ENCODE results near the gene ABCF3. TPM values are rescaled to one million over a fixed set of nuclear protein-coding genes. Genes with fewer than 3 reads are reported as not detected.
"Not testable (repeated sequence)": the region's sequence is repeated elsewhere in the genome, so short reads cannot be mapped to it uniquely, and the experiment has no call there.

Gene ABCF3
- total and polyA plus RNA-seq, 2 donors from 2014 or later: 49.1 to 69.0 TPM

DNA sequence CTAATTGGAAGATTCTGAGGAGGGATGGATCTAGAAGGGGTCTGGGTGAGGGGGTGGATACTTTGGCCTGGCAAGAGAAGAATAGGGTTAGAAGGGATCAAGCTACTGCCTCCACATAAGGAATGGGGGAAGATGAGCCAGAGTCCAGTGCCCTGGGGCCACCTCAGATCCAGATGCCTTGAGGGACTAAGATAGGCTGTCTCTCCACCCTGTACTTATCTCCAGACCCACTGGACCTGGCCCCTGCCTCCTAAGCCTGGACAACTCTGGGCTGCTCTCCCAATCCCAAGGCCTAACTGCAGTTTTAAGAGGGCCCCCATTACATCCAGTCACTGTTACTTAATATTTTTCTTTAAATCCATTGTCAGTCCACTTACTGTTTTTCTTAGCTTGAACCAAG, 28.8 kb upstream of the ABCF3 start:
- peaks cover 0 to 2% (median 0%) of the 10 kb centered on the region in 3 donors for H3K36me3 ChIP-seq (ENCODE audit: control insufficient read depth in 2 of 3, insufficient read depth in 3 of 3, low read length in 3 of 3)
- no peak for DNase-seq
- no peaks in the 10 kb centered on the region for H3K9me3 ChIP-seq (ENCODE audit: control insufficient read depth in 2 of 3, insufficient read depth in 1 of 3, low read length in 3 of 3)
- no peak for TF ChIP-seq CTCF (IDR thresholded peaks at IDR 0.05; ENCODE audit: borderline replicate concordance, extremely low read depth, insufficient read depth)
- peak overlapping the region; percentile 84 to 95 (median 89) for H3K4me3 ChIP-seq (ENCODE audit: low read length in 3 of 3)
- peak overlapping the region in 2 of 3 donors; percentile 89 to 92 for H3K9ac ChIP-seq (ENCODE audit: low read length in 3 of 3)
- FAIRE-seq: no peak
- H3K27me3 ChIP-seq (ENCODE audit: control insufficient read depth, insufficient read depth, low read length): no peaks in the 10 kb centered on the region
- peak overlapping the region in 1 of 2 donors; percentile 79 for H3K27ac ChIP-seq (ENCODE audit: low read depth in 2 of 2, low read length in 2 of 2)
- H3K4me1 ChIP-seq (ENCODE audit: control insufficient read depth in 2 of 3, insufficient read depth in 2 of 3, low read depth in 1 of 3, low read length in 3 of 3): peaks cover 0 to 20% (median 9%) of the 10 kb centered on the region in 3 donors
- intact Hi-C loops (cut with DNase I): no loop called here

GRCh38 chr3:184158404-184158803, 27.6 kb upstream of the ABCF3 start:
- DNase-seq (no peak), FAIRE-seq (no peak)
- no peaks in the 10 kb centered on the region for H3K9me3 ChIP-seq (ENCODE audit: control insufficient read depth in 2 of 3, insufficient read depth in 1 of 3, low read length in 3 of 3)
- H3K4me1 ChIP-seq (ENCODE audit: control insufficient read depth in 2 of 3, insufficient read depth in 2 of 3, low read depth in 1 of 3, low read length in 3 of 3): peaks cover 0 to 20% (median 9%) of the 10 kb centered on the region in 3 donors
- H3K4me3 ChIP-seq (ENCODE audit: low read length in 3 of 3): peak overlapping the region in 1 of 3 donors; percentile 18
- peak overlapping the region in 1 of 3 donors; percentile 48 for H3K9ac ChIP-seq (ENCODE audit: low read length in 3 of 3)
- peaks cover 0 to 2% (median 1%) of the 10 kb centered on the region in 3 donors for H3K36me3 ChIP-seq (ENCODE audit: control insufficient read depth in 2 of 3, insufficient read depth in 3 of 3, low read length in 3 of 3)
- no peaks in the 10 kb centered on the region for H3K27me3 ChIP-seq (ENCODE audit: control insufficient read depth, insufficient read depth, low read length)
- intact Hi-C loops (cut with DNase I): no loop called here
- no peak overlapping the region for H3K27ac ChIP-seq (ENCODE audit: low read depth in 2 of 2, low read length in 2 of 2)
- TF ChIP-seq CTCF (IDR thresholded peaks at IDR 0.05; ENCODE audit: borderline replicate concordance, extremely low read depth, insufficient read depth): no peak

DNA sequence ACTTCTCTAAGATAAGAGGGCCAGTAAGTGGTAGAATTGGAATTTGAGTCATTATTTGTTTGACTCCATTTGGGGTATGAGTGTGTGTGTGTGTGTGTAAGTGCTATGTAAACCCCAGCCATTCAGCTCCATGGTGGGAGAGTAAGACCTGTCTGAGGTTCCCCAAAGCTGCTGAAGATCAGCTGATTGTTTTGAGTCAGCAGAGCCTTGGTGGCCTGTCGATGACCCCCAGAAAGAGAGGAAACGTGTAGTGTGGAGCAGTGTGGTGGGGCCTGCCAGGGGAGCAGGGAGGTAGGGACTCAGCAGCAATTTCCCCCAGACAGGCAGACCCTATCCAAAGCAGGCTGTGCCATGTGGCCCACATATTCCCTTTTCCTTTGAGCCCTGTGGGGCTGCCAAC, 25.5 kb upstream of the ABCF3 start:
- H3K4me3 ChIP-seq (ENCODE audit: low read length in 3 of 3): no peak overlapping the region
- H3K9me3 ChIP-seq (ENCODE audit: control insufficient read depth in 2 of 3, insufficient read depth in 1 of 3, low read length in 3 of 3): no peaks in the 10 kb centered on the region
- no peak for TF ChIP-seq CTCF (IDR thresholded peaks at IDR 0.05; ENCODE audit: borderline replicate concordance, extremely low read depth, insufficient read depth)
- H3K27ac ChIP-seq (ENCODE audit: low read depth in 2 of 2, low read length in 2 of 2): peak overlapping the region in 1 of 2 donors; percentile 35
- intact Hi-C loops (cut with DNase I): no loop called here
- peaks cover 3 to 19% (median 6%) of the 10 kb centered on the region in 3 donors for H3K36me3 ChIP-seq (ENCODE audit: control insufficient read depth in 2 of 3, insufficient read depth in 3 of 3, low read length in 3 of 3)
- DNase-seq (no peak), FAIRE-seq (no peak)
- H3K9ac ChIP-seq (ENCODE audit: low read length in 3 of 3): peak overlapping the region in 1 of 3 donors; percentile 21
- no peaks in the 10 kb centered on the region for H3K27me3 ChIP-seq (ENCODE audit: control insufficient read depth, insufficient read depth, low read length)
- peaks cover 0 to 20% (median 9%) of the 10 kb centered on the region in 3 donors for H3K4me1 ChIP-seq (ENCODE audit: control insufficient read depth in 2 of 3, insufficient read depth in 2 of 3, low read depth in 1 of 3, low read length in 3 of 3)

DNA sequence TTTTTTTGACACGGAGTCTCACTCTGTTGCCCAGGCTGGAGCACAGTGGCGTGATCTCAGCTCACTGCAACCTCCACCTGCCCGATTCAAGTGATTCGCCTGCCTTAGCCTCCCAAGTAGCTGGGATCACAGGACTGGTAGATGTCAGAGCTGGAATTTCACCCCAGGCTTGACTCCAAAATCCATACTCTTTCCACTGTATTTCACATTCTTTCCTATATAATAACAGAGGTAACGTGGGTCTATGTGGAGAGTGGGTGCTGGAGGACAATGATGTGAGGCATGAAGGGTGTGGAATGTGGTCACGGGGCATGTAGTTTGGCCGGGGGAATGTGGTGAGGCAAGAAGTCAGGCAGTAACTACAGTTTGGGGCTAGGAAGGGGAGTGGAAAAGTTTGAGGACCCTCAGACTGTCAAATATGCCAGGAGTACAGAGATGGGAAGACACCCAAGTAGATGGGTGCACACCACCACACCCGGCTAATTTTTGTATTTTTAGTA, 23.4 kb upstream of the ABCF3 start:
- H3K36me3 ChIP-seq (ENCODE audit: control insufficient read depth in 2 of 3, insufficient read depth in 3 of 3, low read length in 3 of 3): peaks cover 12 to 41% (median 26%) of the 10 kb centered on the region in 3 donors
- H3K9ac ChIP-seq (ENCODE audit: low read length in 3 of 3); FAIRE-seq; H3K27ac ChIP-seq (ENCODE audit: low read depth in 2 of 2, low read length in 2 of 2); H3K4me3 ChIP-seq (ENCODE audit: low read length in 3 of 3); DNase-seq; H3K9me3 ChIP-seq (ENCODE audit: control insufficient read depth in 2 of 3, insufficient read depth in 1 of 3, low read length in 3 of 3); intact Hi-C loops (cut with DNase I); H3K27me3 ChIP-seq (ENCODE audit: control insufficient read depth, insufficient read depth, low read length): not testable (repeated sequence)
- H3K4me1 ChIP-seq (ENCODE audit: control insufficient read depth in 2 of 3, insufficient read depth in 2 of 3, low read depth in 1 of 3, low read length in 3 of 3): peaks cover 0 to 12% (median under 1%) of the 10 kb centered on the region in 3 donors
